ENCODE measurements around the gene PIWIL4. TPM values are rescaled to one million over a fixed set of nuclear protein-coding genes. Genes with fewer than 3 reads are reported as not detected.
"Not testable (repeated sequence)": the region's sequence is repeated elsewhere in the genome, so short reads cannot be mapped to it uniquely, and the experiment has no call there.

The PIWIL4 gene
- polyA plus RNA-seq, 1 experiment = 1.6 TPM

GRCh38 chr11:94546886-94547285 lies 20.3 kb upstream of the PIWIL4 start:
- H3K27me3 ChIP-seq (ENCODE audit: control insufficient read depth, insufficient read depth, low read length) = no peaks in the 10 kb centered on the region
- ChIA-PET CTCF (interaction anchor here (0.7 kb wide), 1 partner anchor 30 kb away, joined by 3 read pairs; no protein-coding TSS in a partner anchor), POLR2A (no interaction called here)
- TF ChIP-seq, protein P1, sequence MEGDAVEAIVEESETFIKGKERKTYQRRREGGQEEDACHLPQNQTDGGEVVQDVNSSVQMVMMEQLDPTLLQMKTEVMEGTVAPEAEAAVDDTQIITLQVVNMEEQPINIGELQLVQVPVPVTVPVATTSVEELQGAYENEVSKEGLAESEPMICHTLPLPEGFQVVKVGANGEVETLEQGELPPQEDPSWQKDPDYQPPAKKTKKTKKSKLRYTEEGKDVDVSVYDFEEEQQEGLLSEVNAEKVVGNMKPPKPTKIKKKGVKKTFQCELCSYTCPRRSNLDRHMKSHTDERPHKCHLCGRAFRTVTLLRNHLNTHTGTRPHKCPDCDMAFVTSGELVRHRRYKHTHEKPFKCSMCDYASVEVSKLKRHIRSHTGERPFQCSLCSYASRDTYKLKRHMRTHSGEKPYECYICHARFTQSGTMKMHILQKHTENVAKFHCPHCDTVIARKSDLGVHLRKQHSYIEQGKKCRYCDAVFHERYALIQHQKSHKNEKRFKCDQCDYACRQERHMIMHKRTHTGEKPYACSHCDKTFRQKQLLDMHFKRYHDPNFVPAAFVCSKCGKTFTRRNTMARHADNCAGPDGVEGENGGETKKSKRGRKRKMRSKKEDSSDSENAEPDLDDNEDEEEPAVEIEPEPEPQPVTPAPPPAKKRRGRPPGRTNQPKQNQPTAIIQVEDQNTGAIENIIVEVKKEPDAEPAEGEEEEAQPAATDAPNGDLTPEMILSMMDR (IDR thresholded peaks at IDR 0.05; ENCODE audit: insufficient read depth, low read depth, low read length) = no peak
- no peak for DNase-seq (ENCODE audit: low read depth)
- no peak overlapping the region for H3K4me3 ChIP-seq (ENCODE audit: low read depth, low read length)
- no peaks in the 10 kb centered on the region; the same call in 1 of the 2 replicates for H3K36me3 ChIP-seq (ENCODE audit: control insufficient read depth, insufficient read depth, low read length)

GRCh38 chr11:94549146-94549545 lies 18.0 kb upstream of the PIWIL4 start:
- no peak for DNase-seq (ENCODE audit: low read depth)
- Histone ChIP-seq H3K27me3 (ENCODE audit: control insufficient read depth, insufficient read depth, low read length) (no peaks in the 10 kb centered on the region), H3K4me3 (ENCODE audit: low read depth, low read length) (no peak overlapping the region), H3K36me3 (ENCODE audit: control insufficient read depth, insufficient read depth, low read length) (no peaks in the 10 kb centered on the region; the same call in 1 of the 2 replicates)
- TF ChIP-seq, protein P1 (IDR thresholded peaks at IDR 0.05; ENCODE audit: insufficient read depth, low read depth, low read length) = no peak
- ChIA-PET CTCF (interaction anchor here (1.4 kb wide), 1 partner anchor 10 kb away, joined by 3 read pairs; no protein-coding TSS in a partner anchor), POLR2A (no interaction called here)

- no peaks in the 10 kb centered on the region; the same call in 1 of the 2 replicates for H3K36me3 ChIP-seq (ENCODE audit: control insufficient read depth, insufficient read depth, low read length)
- no peaks in the 10 kb centered on the region for H3K27me3 ChIP-seq (ENCODE audit: control insufficient read depth, insufficient read depth, low read length)
- H3K4me3 ChIP-seq (ENCODE audit: low read depth, low read length) = no peak overlapping the region
- TF ChIP-seq, protein P1 (IDR thresholded peaks at IDR 0.05; ENCODE audit: insufficient read depth, low read depth, low read length) = no peak
- no peak for DNase-seq (ENCODE audit: low read depth)
- ChIA-PET POLR2A (no interaction called here), CTCF (no interaction called here)
Observed at GRCh38 chr11:94550513-94550912, 16.7 kb upstream of the PIWIL4 start.

DNA sequence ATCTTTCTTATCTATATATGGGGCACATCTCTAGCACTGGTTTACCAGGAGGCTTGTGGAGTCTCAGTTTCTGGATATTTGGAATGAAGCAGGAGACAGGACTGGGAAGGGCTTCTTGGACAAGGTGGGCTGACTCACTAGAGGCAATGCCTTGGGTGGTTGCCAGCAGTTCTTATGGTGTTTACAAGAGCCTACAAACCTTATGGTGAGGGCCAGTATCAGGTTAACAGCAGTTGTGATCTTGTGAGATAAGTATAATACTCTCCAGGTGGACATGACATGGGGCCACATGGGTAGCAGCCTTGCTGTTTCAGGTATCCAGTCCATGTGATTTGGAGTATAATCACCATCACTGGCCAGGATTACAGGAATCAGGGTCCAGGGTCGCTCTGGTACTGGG lies 13.2 kb upstream of the PIWIL4 start:
- TF ChIP-seq, protein P1 (IDR thresholded peaks at IDR 0.05; ENCODE audit: insufficient read depth, low read depth, low read length) = no peak
- ChIA-PET POLR2A (no interaction called here), CTCF (interaction anchor here (1.4 to 1.7 kb wide), 3 partner anchors 8 to 28 kb away, joined by 3 to 6 read pairs (median 5); no protein-coding TSS in a partner anchor)
- H3K4me3 ChIP-seq (ENCODE audit: low read depth, low read length) = no peak overlapping the region
- no peak for DNase-seq (ENCODE audit: low read depth)
- H3K36me3 ChIP-seq (ENCODE audit: control insufficient read depth, insufficient read depth, low read length) = no peaks in the 10 kb centered on the region
- H3K27me3 ChIP-seq (ENCODE audit: control insufficient read depth, insufficient read depth, low read length) = no peaks in the 10 kb centered on the region

GRCh38 chr11:94555752-94556329 lies 11.3 kb upstream of the PIWIL4 start:
- H3K27me3 ChIP-seq (ENCODE audit: control insufficient read depth, insufficient read depth, low read length); DNase-seq (ENCODE audit: low read depth); H3K36me3 ChIP-seq (ENCODE audit: control insufficient read depth, insufficient read depth, low read length); H3K4me3 ChIP-seq (ENCODE audit: low read depth, low read length); POLR2A ChIA-PET: not testable (repeated sequence)
- CTCF ChIA-PET = interaction anchor here (1.5 to 1.9 kb wide), 4 partner anchors 10 to 34 kb away, joined by 5 to 6 read pairs (median 6); no protein-coding TSS in a partner anchor

- H3K36me3 ChIP-seq (ENCODE audit: control insufficient read depth, insufficient read depth, low read length) = no peaks in the 10 kb centered on the region
- H3K4me3 ChIP-seq (ENCODE audit: low read depth, low read length) = no peak overlapping the region
- TF ChIP-seq, protein P1 (IDR thresholded peaks at IDR 0.05; ENCODE audit: insufficient read depth, low read depth, low read length) = no peak
- ChIA-PET POLR2A (no interaction called here), CTCF (interaction anchor here (1.9 kb wide), 1 partner anchor 36 kb away, joined by 6 read pairs; no protein-coding TSS in a partner anchor)
- no peaks in the 10 kb centered on the region for H3K27me3 ChIP-seq (ENCODE audit: control insufficient read depth, insufficient read depth, low read length)
- DNase-seq (ENCODE audit: low read depth) = no peak
Observed at GRCh38 chr11:94557421-94557820, 9.7 kb upstream of the PIWIL4 start.
